Chondrocyte (in vitro differentiated cells): ENCODE measurements around the gene NYAP2. TPM values are rescaled to one million over a fixed set of nuclear protein-coding genes. Genes with fewer than 3 reads are reported as not detected.

Experiments used
- DNase-seq: peaks from one replicate; pipeline ENCODE4 v3.0.0; 2021; ENCODE audit warnings: mixed read lengths, low spot score
- H3K27ac Mint-ChIP-seq: one replicate; pipeline ENCODE4 v1.8.0; 2021; ENCODE audit warnings: mild to moderate bottlenecking, moderate library complexity, mixed read lengths; ENCODE audit not compliant: unreplicated experiment
- H3K27me3 Mint-ChIP-seq: 2 replicates; pipeline ENCODE4 v1.8.0; 2021; ENCODE audit warnings: low read depth, mixed read lengths
- H3K36me3 Mint-ChIP-seq: 2 replicates; pipeline ENCODE4 v1.8.0; 2021; ENCODE audit warnings: low read depth, mixed read lengths
- H3K4me1 Mint-ChIP-seq: 2 replicates; pipeline ENCODE4 v1.8.0; 2021; ENCODE audit warnings: low read depth, mild to moderate bottlenecking, mixed read lengths
- H3K4me3 Mint-ChIP-seq: one replicate; pipeline ENCODE4 v1.8.0; 2021; ENCODE audit warnings: mild to moderate bottlenecking, moderate library complexity, mixed read lengths; ENCODE audit not compliant: unreplicated experiment
- H3K9me3 Mint-ChIP-seq: 2 replicates; pipeline ENCODE4 v1.8.0; 2021; ENCODE audit warnings: low read depth, mixed read lengths
- total RNA-seq: library from RNA; stranded (reverse); gene quantifications from 3 replicates; pipeline ENCODE4 v1.2.1, GENCODE V29; 2021
- TF ChIP-seq, protein P1 (sequence below): fragments of 200-600 bp; sonication (generic); IDR thresholded peaks from 2 replicates; pipeline ENCODE4 v1.5.0; 2021; ENCODE audit warnings: antibody characterized with exemption, mild to moderate bottlenecking, moderate library complexity

The NYAP2 gene
- total RNA-seq, 1 donor from 2014 or later = 0.05 TPM

DNA sequence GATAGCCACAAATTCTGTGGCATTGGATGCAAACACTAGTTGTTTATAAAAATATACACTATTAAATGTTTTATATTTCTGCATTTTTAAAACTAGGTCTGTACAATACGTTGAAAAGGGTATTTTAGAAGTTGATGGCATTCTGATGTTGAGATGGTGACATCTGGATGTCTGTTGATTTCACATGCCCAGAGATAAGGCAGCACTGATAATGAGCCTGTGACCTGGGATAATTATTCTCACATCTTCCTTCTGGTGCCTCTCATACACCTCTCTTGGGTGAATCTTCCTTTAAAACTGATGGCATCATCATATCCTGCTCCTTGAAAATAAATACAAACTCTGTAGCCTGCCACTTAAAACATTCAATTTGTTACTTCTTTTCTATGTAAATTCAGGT is 208.6 kb downstream of the NYAP2 start:
- Mint-ChIP-seq H3K4me1 (peaks cover 5% of the 10 kb centered on the region), H3K27ac (no peak overlapping the region), H3K27me3 (no peaks in the 10 kb centered on the region), H3K36me3 (no peaks in the 10 kb centered on the region), H3K4me3 (no peak overlapping the region), H3K9me3 (no peaks in the 10 kb centered on the region)
- TF ChIP-seq, protein P1, sequence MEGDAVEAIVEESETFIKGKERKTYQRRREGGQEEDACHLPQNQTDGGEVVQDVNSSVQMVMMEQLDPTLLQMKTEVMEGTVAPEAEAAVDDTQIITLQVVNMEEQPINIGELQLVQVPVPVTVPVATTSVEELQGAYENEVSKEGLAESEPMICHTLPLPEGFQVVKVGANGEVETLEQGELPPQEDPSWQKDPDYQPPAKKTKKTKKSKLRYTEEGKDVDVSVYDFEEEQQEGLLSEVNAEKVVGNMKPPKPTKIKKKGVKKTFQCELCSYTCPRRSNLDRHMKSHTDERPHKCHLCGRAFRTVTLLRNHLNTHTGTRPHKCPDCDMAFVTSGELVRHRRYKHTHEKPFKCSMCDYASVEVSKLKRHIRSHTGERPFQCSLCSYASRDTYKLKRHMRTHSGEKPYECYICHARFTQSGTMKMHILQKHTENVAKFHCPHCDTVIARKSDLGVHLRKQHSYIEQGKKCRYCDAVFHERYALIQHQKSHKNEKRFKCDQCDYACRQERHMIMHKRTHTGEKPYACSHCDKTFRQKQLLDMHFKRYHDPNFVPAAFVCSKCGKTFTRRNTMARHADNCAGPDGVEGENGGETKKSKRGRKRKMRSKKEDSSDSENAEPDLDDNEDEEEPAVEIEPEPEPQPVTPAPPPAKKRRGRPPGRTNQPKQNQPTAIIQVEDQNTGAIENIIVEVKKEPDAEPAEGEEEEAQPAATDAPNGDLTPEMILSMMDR = no peak
- DNase-seq = no peak

DNA sequence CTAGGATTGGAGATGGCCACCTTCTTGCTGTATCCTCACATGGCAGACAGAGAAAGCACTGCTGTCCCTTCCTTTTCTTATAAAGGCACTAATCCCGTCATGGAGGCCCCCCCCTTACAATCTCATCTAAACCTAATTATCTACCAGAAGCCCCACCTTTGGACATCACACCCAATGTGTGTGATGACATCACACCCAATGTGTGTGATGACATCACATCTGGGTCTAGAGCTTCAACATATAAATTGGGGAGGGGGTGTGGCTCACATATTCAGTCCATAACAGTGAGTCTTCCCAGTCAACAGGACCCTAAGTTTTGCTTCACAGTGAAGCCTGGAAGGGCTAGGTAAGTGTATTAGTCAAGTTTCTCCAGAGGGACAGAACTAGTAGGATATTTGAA is 213.1 kb downstream of the NYAP2 start:
- Mint-ChIP-seq H3K4me1 (peaks cover 5% of the 10 kb centered on the region), H3K9me3 (no peaks in the 10 kb centered on the region), H3K27ac (no peak overlapping the region), H3K27me3 (no peaks in the 10 kb centered on the region), H3K36me3 (no peaks in the 10 kb centered on the region), H3K4me3 (no peak overlapping the region)
- no peak for DNase-seq
- TF ChIP-seq, protein P1 = no peak

DNA sequence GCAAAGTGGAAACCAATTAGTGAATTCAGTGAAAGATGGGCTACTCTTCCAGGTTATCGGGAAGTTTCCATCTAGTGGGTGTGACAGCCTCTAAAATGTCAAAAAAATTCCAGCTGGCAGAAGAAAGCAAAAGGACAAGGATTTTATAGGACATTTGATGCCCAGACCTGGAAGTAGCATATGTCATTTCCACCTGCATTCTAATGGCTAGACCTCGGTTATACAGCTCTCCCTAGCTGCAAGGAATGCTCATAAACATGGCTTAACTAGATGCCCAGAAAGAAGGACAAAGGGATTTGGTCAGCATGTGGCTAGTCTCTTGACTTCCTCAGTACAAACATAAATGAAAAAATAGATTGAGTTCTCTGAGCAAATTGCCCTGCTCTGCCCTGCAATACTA is 215.4 kb downstream of the NYAP2 start:
- Mint-ChIP-seq H3K36me3 (no peaks in the 10 kb centered on the region), H3K27ac (no peak overlapping the region), H3K9me3 (no peaks in the 10 kb centered on the region), H3K4me1 (peaks cover 5% of the 10 kb centered on the region), H3K4me3 (no peak overlapping the region), H3K27me3 (no peaks in the 10 kb centered on the region)
- TF ChIP-seq, protein P1 = no peak
- no peak for DNase-seq

DNA sequence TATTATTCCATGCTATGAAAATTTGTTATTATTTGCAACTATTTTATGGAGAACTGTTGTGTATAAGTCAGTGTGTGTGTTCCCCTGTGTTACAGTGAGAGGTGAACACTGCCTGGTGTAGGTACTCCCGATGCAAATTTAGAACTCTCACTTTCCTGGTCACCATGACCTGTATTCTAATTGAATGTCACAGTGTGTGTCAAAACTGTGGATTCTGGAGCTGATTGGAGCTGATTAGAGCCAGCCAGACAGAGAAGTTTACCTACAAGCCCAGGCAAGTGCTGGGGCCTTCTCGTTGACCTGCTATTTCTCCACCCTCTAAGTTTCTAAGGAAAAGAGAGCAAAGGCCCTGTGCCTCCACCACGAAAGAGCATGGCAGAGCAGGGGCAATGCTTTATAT is 216.0 kb downstream of the NYAP2 start:
- Mint-ChIP-seq H3K27me3 (no peaks in the 10 kb centered on the region), H3K27ac (no peak overlapping the region), H3K36me3 (no peaks in the 10 kb centered on the region), H3K9me3 (no peaks in the 10 kb centered on the region), H3K4me1 (peaks cover 5% of the 10 kb centered on the region), H3K4me3 (no peak overlapping the region)
- DNase-seq = no peak
- TF ChIP-seq, protein P1 = no peak

DNA sequence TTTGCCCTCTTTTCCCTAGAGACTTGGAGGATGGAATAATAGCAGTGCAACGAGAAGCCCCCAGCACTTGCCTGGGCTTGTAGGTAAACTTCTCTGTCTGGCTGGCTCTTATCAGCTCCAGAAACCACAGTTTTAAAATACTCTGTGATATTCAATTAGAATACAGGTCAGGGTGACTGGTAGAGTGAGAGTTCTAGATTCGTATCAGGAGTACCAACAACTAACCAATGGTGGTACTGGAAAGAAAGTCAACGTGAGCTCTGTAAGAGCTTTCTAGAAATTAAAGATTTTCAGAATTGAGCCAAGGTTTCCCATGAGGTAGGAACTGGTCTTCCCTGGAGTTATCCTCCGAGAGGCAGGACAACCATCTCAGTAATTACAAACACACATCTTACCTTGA is 216.9 kb downstream of the NYAP2 start:
- TF ChIP-seq, protein P1 = no peak
- no peak overlapping the region for H3K4me3 Mint-ChIP-seq
- H3K27ac Mint-ChIP-seq = no peak overlapping the region
- H3K27me3 Mint-ChIP-seq = no peaks in the 10 kb centered on the region
- DNase-seq = no peak
- peaks cover 2% of the 10 kb centered on the region for H3K4me1 Mint-ChIP-seq
- H3K36me3 Mint-ChIP-seq = no peaks in the 10 kb centered on the region
- no peaks in the 10 kb centered on the region for H3K9me3 Mint-ChIP-seq
